OCI-LY7 (cell line): ENCODE measurements around the gene TRIM37. TPM values are rescaled to one million over a fixed set of nuclear protein-coding genes. Genes with fewer than 3 reads are reported as not detected.

Experiments used
- BruUV-seq: library from RNA; stranded (reverse); fragments of 400-500 nt; replicated peaks from 2 replicates; lab custom pipeline; 2021; lab: Mats Ljungman, UMichigan
- CTCF ChIA-PET: fragments of 300-600 bp; sonication (Branson Sonifier 250); formaldehyde crosslinking; loops from one replicate; lab custom pipeline; 2022; ENCODE audit warnings: antibody characterized with exemption; ENCODE audit not compliant: unreplicated experiment; lab: Charles Lee
- POLR2A ChIA-PET: fragments of 300-600 bp; sonication (Branson Sonifier 250); formaldehyde crosslinking; loops from one replicate; lab custom pipeline; 2022; ENCODE audit warnings: antibody characterized with exemption; lab: Charles Lee
- DNase-seq: peaks from one replicate; pipeline ENCODE4 v3.0.0-alpha.2; 2015; ENCODE audit warnings: low spot score
- H2AFZ ChIP-seq: fragments of 200-600 bp; sonication (generic), shearing (Covaris generic); 2 replicates; pipeline ENCODE4 v1.6.1; 2014; ENCODE audit warnings: mild to moderate bottlenecking, antibody characterized with exemption, low read length, moderate library complexity
- H3K27ac ChIP-seq: fragments of 200-600 bp; sonication (generic); 2 replicates; pipeline ENCODE4 v1.5.1; 2014; ENCODE audit warnings: mixed run types, low read depth, mild to moderate bottlenecking, moderate library complexity, low read length, inconsistent platforms; ENCODE audit not compliant: poor library complexity, severe bottlenecking
- H3K36me3 ChIP-seq: fragments of 200-600 bp; sonication (generic); 2 replicates; pipeline ENCODE4 v1.6.1; 2014; ENCODE audit warnings: mild to moderate bottlenecking, antibody characterized with exemption, low read length, moderate library complexity, mixed read lengths; ENCODE audit not compliant: insufficient read depth
- H3K4me1 ChIP-seq: fragments of 200-600 bp; sonication (generic); 2 replicates; pipeline ENCODE4 v1.5.1; 2014; ENCODE audit warnings: mild to moderate bottlenecking, low read length; ENCODE audit not compliant: insufficient read depth, poor library complexity, severe bottlenecking
- H3K4me2 ChIP-seq: fragments of 200-600 bp; sonication (generic); 2 replicates; pipeline ENCODE4 v1.6.1; 2014; ENCODE audit warnings: mild to moderate bottlenecking, low read length
- H3K4me3 ChIP-seq: fragments of 200-600 bp; sonication (generic); 2 replicates; pipeline ENCODE4 v1.5.1; 2014; ENCODE audit warnings: mild to moderate bottlenecking, low read depth, low read length; ENCODE audit not compliant: poor library complexity, severe bottlenecking
- H3K79me2 ChIP-seq: fragments of 200-600 bp; sonication (generic); 2 replicates; pipeline ENCODE4 v1.6.1; 2016; ENCODE audit warnings: low read depth, mild to moderate bottlenecking, low read length, moderate library complexity, mixed read lengths; ENCODE audit not compliant: insufficient read depth
- H3K9me2 ChIP-seq: fragments of 200-600 bp; sonication (generic); 2 replicates; pipeline ENCODE4 v1.6.1; 2016; ENCODE audit warnings: mild to moderate bottlenecking, low read length, mixed read lengths; ENCODE audit not compliant: insufficient read depth
- H3K9me3 ChIP-seq: fragments of 200-600 bp; sonication (generic); 2 replicates; pipeline ENCODE4 v1.6.1; 2014; ENCODE audit warnings: mild to moderate bottlenecking, mixed run types, low read length, mixed read lengths
- H4K20me1 ChIP-seq: fragments of 200-600 bp; sonication (generic); 2 replicates; pipeline ENCODE4 v1.6.1; 2014; ENCODE audit warnings: mild to moderate bottlenecking, antibody characterized with exemption, low read length, moderate library complexity, mixed read lengths; ENCODE audit not compliant: insufficient read depth
- EZH2phosphoT487 ChIP-seq: fragments of 200-600 bp; sonication (generic); IDR thresholded peaks from 2 replicates; pipeline ENCODE4 v1.6.1; 2018; ENCODE audit warnings: low read depth, borderline replicate concordance, mild to moderate bottlenecking, mixed run types, antibody characterized with exemption, low read length, moderate library complexity, mixed read lengths
- intact Hi-C: fragments of 100-400 bp; cut with micrococcal nuclease; formaldehyde crosslinking; loops from one replicate; pipeline ENCODE4 v1.10.0; 2022; ENCODE audit not compliant: unreplicated experiment
- total RNA-seq, 2 experiments: library from RNA; depleted of rRNA in 1 of 2; stranded (reverse); fragments of >200 nt in 1 of 2; shearing (Covaris generic) in 1 of 2; gene quantifications; 2 replicates each; pipeline ENCODE4 v1.2.3, GENCODE V29; 2014 to 2022
- TF ChIP-seq, protein P1 (sequence below): fragments of 200-600 bp; sonication (generic); conservative IDR thresholded peaks from 2 replicates; pipeline ENCODE4 v1.5.1; 2014; ENCODE audit warnings: mild to moderate bottlenecking, antibody characterized with exemption, low read length, moderate library complexity, mixed read lengths

TRIM37 gene
- total RNA-seq, 2 experiments from 2014 or later: 27.9 to 35.4 TPM

GRCh38 chr17:58982626-58983025 lies 124.1 kb downstream of the TRIM37 start:
- Histone ChIP-seq H4K20me1 (no peaks in the 10 kb centered on the region), H3K79me2 (no peaks in the 10 kb centered on the region), H3K9me2 (no peaks in the 10 kb centered on the region), H3K4me3 (no peak overlapping the region), H3K27ac (no peak overlapping the region), H3K4me2 (no peak overlapping the region), H3K9me3 (no peaks in the 10 kb centered on the region), H3K36me3 (no peaks in the 10 kb centered on the region), H2AFZ (no peak overlapping the region), H3K4me1 (no peaks in the 10 kb centered on the region)
- TF ChIP-seq, protein P1, sequence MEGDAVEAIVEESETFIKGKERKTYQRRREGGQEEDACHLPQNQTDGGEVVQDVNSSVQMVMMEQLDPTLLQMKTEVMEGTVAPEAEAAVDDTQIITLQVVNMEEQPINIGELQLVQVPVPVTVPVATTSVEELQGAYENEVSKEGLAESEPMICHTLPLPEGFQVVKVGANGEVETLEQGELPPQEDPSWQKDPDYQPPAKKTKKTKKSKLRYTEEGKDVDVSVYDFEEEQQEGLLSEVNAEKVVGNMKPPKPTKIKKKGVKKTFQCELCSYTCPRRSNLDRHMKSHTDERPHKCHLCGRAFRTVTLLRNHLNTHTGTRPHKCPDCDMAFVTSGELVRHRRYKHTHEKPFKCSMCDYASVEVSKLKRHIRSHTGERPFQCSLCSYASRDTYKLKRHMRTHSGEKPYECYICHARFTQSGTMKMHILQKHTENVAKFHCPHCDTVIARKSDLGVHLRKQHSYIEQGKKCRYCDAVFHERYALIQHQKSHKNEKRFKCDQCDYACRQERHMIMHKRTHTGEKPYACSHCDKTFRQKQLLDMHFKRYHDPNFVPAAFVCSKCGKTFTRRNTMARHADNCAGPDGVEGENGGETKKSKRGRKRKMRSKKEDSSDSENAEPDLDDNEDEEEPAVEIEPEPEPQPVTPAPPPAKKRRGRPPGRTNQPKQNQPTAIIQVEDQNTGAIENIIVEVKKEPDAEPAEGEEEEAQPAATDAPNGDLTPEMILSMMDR: no peak
- TF ChIP-seq EZH2phosphoT487: no peak
- intact Hi-C loops: no loop called here
- POLR2A ChIA-PET: no interaction called here
- BruUV-seq: no TSS peak
- DNase-seq: no peak
- CTCF ChIA-PET: no interaction called here

DNA sequence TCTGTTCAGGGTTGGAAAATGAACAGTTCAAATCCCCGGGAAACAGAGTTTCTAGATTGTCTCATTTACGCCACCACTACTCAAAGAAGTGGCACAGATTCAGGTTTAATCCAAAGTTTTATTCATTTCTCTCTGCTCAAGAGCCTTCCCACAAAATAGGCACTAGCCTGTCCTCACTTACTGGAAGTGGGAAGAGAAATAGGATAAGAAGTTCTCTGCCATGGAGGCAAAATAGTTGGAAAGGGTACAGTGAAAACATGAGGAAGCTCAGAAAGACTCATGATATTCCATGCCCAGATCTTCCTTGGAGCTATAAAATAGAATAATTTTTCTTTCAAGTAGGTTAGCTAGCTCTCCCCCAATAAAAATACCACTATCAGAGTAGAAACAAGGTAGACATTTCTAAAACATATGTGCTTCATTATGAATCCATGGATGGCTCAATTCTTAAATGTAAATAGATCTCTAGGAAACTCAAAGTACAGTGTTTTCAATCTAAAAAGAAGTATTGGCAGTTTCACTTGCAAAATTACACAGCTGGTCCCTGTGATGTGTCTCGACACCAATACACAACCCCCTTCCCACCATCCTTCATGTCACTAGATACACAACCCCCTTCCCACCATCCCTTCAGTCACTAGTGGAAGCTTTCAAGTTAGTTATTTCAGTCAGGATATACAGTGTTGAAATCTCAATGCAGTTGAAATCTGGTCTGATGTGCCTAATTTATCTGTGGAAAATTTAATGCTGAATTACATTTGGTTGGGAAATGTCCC lies 125.8 kb downstream of the TRIM37 start:
- Histone ChIP-seq H3K4me2 (no peak overlapping the region), H3K9me2 (no peaks in the 10 kb centered on the region), H4K20me1 (no peaks in the 10 kb centered on the region), H3K36me3 (no peaks in the 10 kb centered on the region), H3K27ac (no peak overlapping the region), H2AFZ (no peak overlapping the region), H3K79me2 (no peaks in the 10 kb centered on the region), H3K4me1 (no peaks in the 10 kb centered on the region), H3K4me3 (no peak overlapping the region), H3K9me3 (no peaks in the 10 kb centered on the region)
- CTCF ChIA-PET: no interaction called here
- intact Hi-C loops: no loop called here
- POLR2A ChIA-PET: no interaction called here
- TF ChIP-seq, protein P1: no peak
- TF ChIP-seq EZH2phosphoT487: no peak
- no TSS peak for BruUV-seq
- no peak for DNase-seq

DNA sequence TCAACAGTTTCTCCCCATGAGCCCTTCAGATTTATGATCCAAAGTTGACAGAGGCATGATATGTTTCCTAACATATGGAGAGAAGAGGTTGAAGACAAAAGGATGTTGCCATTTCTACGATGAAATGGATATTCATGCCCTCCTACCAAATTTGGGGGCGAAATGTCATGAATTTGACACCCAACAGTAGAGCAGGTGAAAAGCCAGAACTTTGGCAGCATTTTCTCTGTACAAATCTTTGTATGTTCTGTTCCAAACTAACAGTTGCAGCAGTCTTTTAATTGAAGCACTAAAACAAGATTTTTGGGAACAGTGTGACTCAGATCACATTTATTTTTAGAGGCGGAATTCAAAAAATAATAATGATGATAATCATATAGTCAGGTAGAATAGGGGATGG lies 130.1 kb downstream of the TRIM37 start:
- intact Hi-C loops: no loop called here
- Histone ChIP-seq H3K79me2 (no peaks in the 10 kb centered on the region), H3K36me3 (no peaks in the 10 kb centered on the region), H3K9me2 (no peaks in the 10 kb centered on the region), H3K4me2 (no peak overlapping the region), H3K4me3 (no peak overlapping the region), H3K4me1 (peaks cover 10% of the 10 kb centered on the region), H3K27ac (no peak overlapping the region), H4K20me1 (no peaks in the 10 kb centered on the region), H2AFZ (no peak overlapping the region), H3K9me3 (no peaks in the 10 kb centered on the region)
- CTCF ChIA-PET: no interaction called here
- no TSS peak for BruUV-seq
- TF ChIP-seq EZH2phosphoT487: no peak
- TF ChIP-seq, protein P1: no peak
- DNase-seq: no peak
- POLR2A ChIA-PET: interaction anchor here (0.7 kb wide), 1 partner anchor 18 kb away, joined by 3 read pairs; no protein-coding TSS in a partner anchor
